H9 (cell line): Measurements from ENCODE around the gene TDP2. TPM values are rescaled to one million over a fixed set of nuclear protein-coding genes. Genes with fewer than 3 reads are reported as not detected.

Experiments used
- DNase-seq: peaks from one replicate; pipeline ENCODE4 v3.0.0-alpha.2; 2017
- H2AFZ ChIP-seq: one replicate; pipeline ENCODE4 v1.6.1; 2013; ENCODE audit warnings: mild to moderate bottlenecking, low read length, control low read depth, moderate library complexity
- H2AK5ac ChIP-seq: 2 replicates; pipeline ENCODE4 v1.6.1; 2013; ENCODE audit warnings: low read length, control low read depth, mixed read lengths; ENCODE audit not compliant: insufficient read length
- H2BK120ac ChIP-seq: one replicate; pipeline ENCODE4 v1.6.1; 2013; ENCODE audit warnings: low read depth, mild to moderate bottlenecking, low read length, control low read depth, inconsistent platforms; ENCODE audit not compliant: poor library complexity, severe bottlenecking
- H2BK12ac ChIP-seq: 2 replicates; pipeline ENCODE4 v1.6.1; 2013; ENCODE audit warnings: low read length, control low read depth, mixed read lengths, low read depth; ENCODE audit not compliant: insufficient read length
- H2BK15ac ChIP-seq: 2 replicates; pipeline ENCODE4 v1.6.1; 2013; ENCODE audit warnings: low read depth, low read length, control low read depth
- H2BK20ac ChIP-seq: one replicate; pipeline ENCODE4 v1.6.1; 2013; ENCODE audit warnings: low read depth, mild to moderate bottlenecking, low read length, control low read depth, inconsistent platforms; ENCODE audit not compliant: poor library complexity, severe bottlenecking
- H2BK5ac ChIP-seq: 2 replicates; pipeline ENCODE4 v1.6.1; 2013; ENCODE audit warnings: low read length, control low read depth, mixed read lengths; ENCODE audit not compliant: insufficient read length
- H3K14ac ChIP-seq: 2 replicates; pipeline ENCODE4 v1.6.1; 2013; ENCODE audit warnings: low read length, control low read depth; ENCODE audit not compliant: insufficient read depth
- H3K18ac ChIP-seq: 2 replicates; pipeline ENCODE4 v1.6.1; 2013; ENCODE audit warnings: low read depth, mild to moderate bottlenecking, mixed read lengths, low read length, control low read depth; ENCODE audit not compliant: insufficient read length
- H3K23ac ChIP-seq: 2 replicates; pipeline ENCODE4 v1.6.1; 2013; ENCODE audit warnings: low read length, control low read depth, mixed read lengths, low read depth; ENCODE audit not compliant: insufficient read length
- H3K23me2 ChIP-seq: 2 replicates; pipeline ENCODE4 v1.6.1; 2013; ENCODE audit warnings: low read depth, mild to moderate bottlenecking, mixed read lengths, low read length, control low read depth; ENCODE audit not compliant: insufficient read length, poor library complexity, severe bottlenecking
- H3K27ac ChIP-seq: 2 replicates; pipeline ENCODE4 v1.5.1; 2013; ENCODE audit warnings: low read length, control low read depth, mixed read lengths, low read depth; ENCODE audit not compliant: insufficient read length
- H3K27me3 ChIP-seq: 2 replicates; pipeline ENCODE4 v1.6.1; 2013; ENCODE audit warnings: low read length, control low read depth, inconsistent platforms; ENCODE audit not compliant: insufficient read depth
- H3K4ac ChIP-seq: 2 replicates; pipeline ENCODE4 v1.6.1; 2013; ENCODE audit warnings: low read depth, mild to moderate bottlenecking, control low read depth, inconsistent platforms, low read length, moderate library complexity
- H3K4me1 ChIP-seq: 2 replicates; pipeline ENCODE4 v1.6.1; 2013; ENCODE audit warnings: low read length, control low read depth, inconsistent platforms; ENCODE audit not compliant: insufficient read depth
- H3K4me2 ChIP-seq: 2 replicates; pipeline ENCODE4 v1.6.1; 2013; ENCODE audit warnings: low read length, control low read depth, mixed read lengths; ENCODE audit not compliant: insufficient read length, insufficient read depth
- H3K56ac ChIP-seq: 2 replicates; pipeline ENCODE4 v1.6.1; 2013; ENCODE audit warnings: low read depth, mild to moderate bottlenecking, mixed read lengths, low read length, control low read depth; ENCODE audit not compliant: insufficient read length
- H3K79me1 ChIP-seq: 2 replicates; pipeline ENCODE4 v1.6.1; 2013; ENCODE audit warnings: low read depth, mild to moderate bottlenecking, moderate library complexity, low read length, control low read depth, inconsistent platforms; ENCODE audit not compliant: insufficient read depth, poor library complexity, severe bottlenecking
- H3K79me2 ChIP-seq: 2 replicates; pipeline ENCODE4 v1.6.1; 2013; ENCODE audit warnings: low read length, control low read depth, inconsistent platforms; ENCODE audit not compliant: insufficient read depth
- H3K9ac ChIP-seq: 2 replicates; pipeline ENCODE4 v1.6.1; 2013; ENCODE audit warnings: low read length, control low read depth, mixed read lengths; ENCODE audit not compliant: insufficient read length; ENCODE audit errors: extremely low read depth
- H3K9me3 ChIP-seq: one replicate; pipeline ENCODE4 v1.6.1; 2013; ENCODE audit warnings: low read depth, low read length, inconsistent platforms; ENCODE audit not compliant: control insufficient read depth
- H3T11ph ChIP-seq: one replicate; pipeline ENCODE4 v1.6.1; 2013; ENCODE audit warnings: mild to moderate bottlenecking, low read length, control low read depth, inconsistent platforms
- H4K20me1 ChIP-seq: one replicate; pipeline ENCODE4 v1.6.1; 2013; ENCODE audit not compliant: control insufficient read depth, insufficient read length, insufficient read depth
- H4K5ac ChIP-seq: 2 replicates; pipeline ENCODE4 v1.6.1; 2013; ENCODE audit warnings: low read depth, mild to moderate bottlenecking, mixed read lengths, low read length, control low read depth; ENCODE audit not compliant: insufficient read length
- H4K8ac ChIP-seq: replicated peaks from 2 replicates; pipeline ENCODE4 v1.6.1; 2013; ENCODE audit warnings: low read length, control low read depth, mixed read lengths, low read depth; ENCODE audit not compliant: insufficient read length
- H4K91ac ChIP-seq: 2 replicates; pipeline ENCODE4 v1.6.1; 2013; ENCODE audit warnings: low read depth, mild to moderate bottlenecking, moderate library complexity, mixed read lengths, low read length, control low read depth; ENCODE audit not compliant: insufficient read length
- H3K27ac Mint-ChIP-seq, 3 experiments: 2 replicates in 2 of 3; 3 replicates in 1 of 3; pipeline ENCODE4 v1.8.0; 2020 to 2021; ENCODE audit warnings: mixed read lengths in 3 of 3, mild to moderate bottlenecking in 1 of 3, moderate library complexity in 1 of 3
- H3K27me3 Mint-ChIP-seq: 2 replicates; pipeline ENCODE4 v1.8.0; 2021; ENCODE audit warnings: low read depth, mild to moderate bottlenecking, moderate library complexity, mixed read lengths
- H3K36me3 Mint-ChIP-seq, 3 experiments: 2 replicates in 2 of 3; 3 replicates in 1 of 3; pipeline ENCODE4 v1.8.0; 2020 to 2021; ENCODE audit warnings: low read depth in 3 of 3, mixed read lengths in 3 of 3; ENCODE audit not compliant: insufficient read depth in 1 of 3
- H3K4me1 Mint-ChIP-seq, 2 experiments: 2 replicates each; pipeline ENCODE4 v1.8.0; 2020; ENCODE audit warnings: mixed read lengths in 2 of 2
- H3K4me3 Mint-ChIP-seq, 2 experiments: 2 replicates in 1 of 2; 3 replicates in 1 of 2; pipeline ENCODE4 v1.8.0; 2020 to 2021; ENCODE audit warnings: mild to moderate bottlenecking in 2 of 2, mixed read lengths in 2 of 2, moderate library complexity in 1 of 2
- H3K9me3 Mint-ChIP-seq, 2 experiments: 2 replicates in 1 of 2; 3 replicates in 1 of 2; pipeline ENCODE4 v1.8.0; 2020; ENCODE audit warnings: mild to moderate bottlenecking in 2 of 2, mixed read lengths in 2 of 2, moderate library complexity in 1 of 2
- WGBS: extraction: QIAGEN DNeasy Blood & Tissue Kit; methylation state at CpG from one replicate; pipeline ENCODE4 v1.1.7; 2013; ENCODE audit warnings: missing lambda C conversion rate, low lambda C conversion rate, mixed read lengths; ENCODE audit not compliant: insufficient read length; ENCODE audit errors: extremely low coverage; 5-methylcytosine and 5-hydroxymethylcytosine counted together
- total RNA-seq: library from RNA; stranded (reverse); gene quantifications from 2 replicates; pipeline ENCODE4 v1.2.1, GENCODE V29; 2021
- TF ChIP-seq, protein P1 (sequence below): fragments of 200-600 bp; sonication (generic); conservative IDR thresholded peaks from 3 replicates; pipeline ENCODE4 v1.8.0; 2021; ENCODE audit warnings: antibody characterized with exemption, mild to moderate bottlenecking

TDP2 gene
- total RNA-seq, 1 experiment from 2014 or later = 55.6 TPM

DNA sequence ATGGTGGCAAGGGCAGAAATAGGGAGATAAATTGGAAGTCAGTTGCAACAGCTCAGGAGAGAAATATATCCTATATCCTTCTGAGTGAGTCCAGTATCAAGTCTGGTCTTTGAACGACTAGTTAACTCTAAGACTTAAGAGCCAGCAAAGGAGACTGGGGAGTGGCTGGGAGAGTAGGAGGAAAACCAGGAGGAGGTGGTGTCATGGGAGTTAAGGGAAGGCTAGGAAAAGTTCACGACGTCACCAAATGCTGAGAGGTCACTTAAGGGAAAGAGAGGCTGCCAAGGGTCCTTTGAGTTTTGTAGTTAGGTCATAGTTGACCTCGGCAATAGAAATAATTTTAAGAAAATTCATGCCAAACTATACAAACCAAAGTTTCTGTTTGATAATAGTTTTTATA lies 25.3 kb upstream of the TDP2 start:
- Histone ChIP-seq H4K20me1 (no peaks in the 10 kb centered on the region), H2BK120ac (no peak overlapping the region), H2BK12ac (no peak overlapping the region), H2AFZ (no peak overlapping the region), H3K4me2 (no peak overlapping the region), H3K79me1 (no peaks in the 10 kb centered on the region), H3K4me1 (no peaks in the 10 kb centered on the region), H3K23me2 (no peaks in the 10 kb centered on the region), H2AK5ac (no peak overlapping the region), H3K23ac (no peak overlapping the region), H3K56ac (no peak overlapping the region), H3K27ac (no peak overlapping the region), H4K91ac (no peak overlapping the region), H3T11ph (no peak overlapping the region), H3K79me2 (no peaks in the 10 kb centered on the region), H4K5ac (no peak overlapping the region), H2BK15ac (no peak overlapping the region), H3K18ac (no peak overlapping the region), H2BK5ac (no peak overlapping the region), H4K8ac (no peak overlapping the region), H3K14ac (no peak overlapping the region), H3K9ac (no peak overlapping the region), H3K27me3 (no peaks in the 10 kb centered on the region), H3K4ac (no peak overlapping the region), H3K9me3 (no peaks in the 10 kb centered on the region), H2BK20ac (no peak overlapping the region)
- no peak for DNase-seq
- peaks cover 4 to 7% (median 6%) of the 10 kb centered on the region in 3 experiments; a peak in 5 of 7 replicates for H3K36me3 Mint-ChIP-seq
- H3K27ac Mint-ChIP-seq = no peak overlapping the region; a peak in 1 of 7 replicates
- TF ChIP-seq, protein P1, sequence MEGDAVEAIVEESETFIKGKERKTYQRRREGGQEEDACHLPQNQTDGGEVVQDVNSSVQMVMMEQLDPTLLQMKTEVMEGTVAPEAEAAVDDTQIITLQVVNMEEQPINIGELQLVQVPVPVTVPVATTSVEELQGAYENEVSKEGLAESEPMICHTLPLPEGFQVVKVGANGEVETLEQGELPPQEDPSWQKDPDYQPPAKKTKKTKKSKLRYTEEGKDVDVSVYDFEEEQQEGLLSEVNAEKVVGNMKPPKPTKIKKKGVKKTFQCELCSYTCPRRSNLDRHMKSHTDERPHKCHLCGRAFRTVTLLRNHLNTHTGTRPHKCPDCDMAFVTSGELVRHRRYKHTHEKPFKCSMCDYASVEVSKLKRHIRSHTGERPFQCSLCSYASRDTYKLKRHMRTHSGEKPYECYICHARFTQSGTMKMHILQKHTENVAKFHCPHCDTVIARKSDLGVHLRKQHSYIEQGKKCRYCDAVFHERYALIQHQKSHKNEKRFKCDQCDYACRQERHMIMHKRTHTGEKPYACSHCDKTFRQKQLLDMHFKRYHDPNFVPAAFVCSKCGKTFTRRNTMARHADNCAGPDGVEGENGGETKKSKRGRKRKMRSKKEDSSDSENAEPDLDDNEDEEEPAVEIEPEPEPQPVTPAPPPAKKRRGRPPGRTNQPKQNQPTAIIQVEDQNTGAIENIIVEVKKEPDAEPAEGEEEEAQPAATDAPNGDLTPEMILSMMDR = no peak
- H3K27me3 Mint-ChIP-seq = no peaks in the 10 kb centered on the region
- H3K9me3 Mint-ChIP-seq = no peaks in the 10 kb centered on the region
- no CpG with 5 or more reads among the region's 4 CpGs for WGBS
- no peaks in the 10 kb centered on the region; a peak in 2 of 4 replicates for H3K4me1 Mint-ChIP-seq
- H3K4me3 Mint-ChIP-seq = no peak overlapping the region
